Activated B cell treated with CpG ODN at 0.5 μM for 24 hours (primary cell): ENCODE results near the gene AGXT. TPM values are rescaled to one million over a fixed set of nuclear protein-coding genes. Genes with fewer than 3 reads are reported as not detected.

ENCODE experiments used
- ATAC-seq: fragments of 200-7000 bp; cut with Tn5 transposase; one replicate; pipeline ENCODE4 v1.10.0; 2021; ENCODE audit warnings: low read depth, mild to moderate bottlenecking, moderate library complexity
- CTCF ChIA-PET: fragments of 350-600 bp; sonication (Branson Sonifier 250); formaldehyde crosslinking; loops from one replicate; lab custom pipeline; 2021; ENCODE audit warnings: antibody characterized with exemption; lab: Charles Lee
- POLR2A ChIA-PET: fragments of 350-600 bp; sonication (Branson Sonifier 250); formaldehyde crosslinking; loops from one replicate; lab custom pipeline; 2021; ENCODE audit warnings: antibody characterized with exemption; lab: Charles Lee
- DNase-seq: peaks from one replicate; pipeline ENCODE4 v3.0.0; 2022
- H3K27ac Mint-ChIP-seq: one replicate; pipeline ENCODE4 v1.8.0; 2020; ENCODE audit warnings: mixed read lengths
- H3K27me3 Mint-ChIP-seq: one replicate; pipeline ENCODE4 v1.8.0; 2021; ENCODE audit warnings: mixed read lengths
- H3K36me3 Mint-ChIP-seq: one replicate; pipeline ENCODE4 v1.8.0; 2021; ENCODE audit warnings: low read depth, mixed read lengths
- H3K4me1 Mint-ChIP-seq: one replicate; pipeline ENCODE4 v1.8.0; 2021; ENCODE audit warnings: mixed read lengths
- H3K4me3 Mint-ChIP-seq: one replicate; pipeline ENCODE4 v1.8.0; 2020; ENCODE audit warnings: mild to moderate bottlenecking, mixed read lengths
- H3K9me3 Mint-ChIP-seq: one replicate; pipeline ENCODE4 v1.8.0; 2020; ENCODE audit warnings: mixed read lengths
- CTCF ChIP-seq: fragments of 200-600 bp; IDR thresholded peaks from one replicate; pipeline ENCODE4 v1.8.0; 2022; ENCODE audit warnings: antibody characterized with exemption, mild to moderate bottlenecking
- intact Hi-C: fragments of 100-400 bp; cut with micrococcal nuclease; formaldehyde crosslinking; loops from one replicate; pipeline ENCODE4 v1.15.1; 2024
- total RNA-seq: library from RNA; stranded (reverse); gene quantifications from 2 replicates; pipeline ENCODE4 v1.2.3, GENCODE V29; 2022

The AGXT gene
- total RNA-seq, 1 donor from 2014 or later, result not detected

DNA sequence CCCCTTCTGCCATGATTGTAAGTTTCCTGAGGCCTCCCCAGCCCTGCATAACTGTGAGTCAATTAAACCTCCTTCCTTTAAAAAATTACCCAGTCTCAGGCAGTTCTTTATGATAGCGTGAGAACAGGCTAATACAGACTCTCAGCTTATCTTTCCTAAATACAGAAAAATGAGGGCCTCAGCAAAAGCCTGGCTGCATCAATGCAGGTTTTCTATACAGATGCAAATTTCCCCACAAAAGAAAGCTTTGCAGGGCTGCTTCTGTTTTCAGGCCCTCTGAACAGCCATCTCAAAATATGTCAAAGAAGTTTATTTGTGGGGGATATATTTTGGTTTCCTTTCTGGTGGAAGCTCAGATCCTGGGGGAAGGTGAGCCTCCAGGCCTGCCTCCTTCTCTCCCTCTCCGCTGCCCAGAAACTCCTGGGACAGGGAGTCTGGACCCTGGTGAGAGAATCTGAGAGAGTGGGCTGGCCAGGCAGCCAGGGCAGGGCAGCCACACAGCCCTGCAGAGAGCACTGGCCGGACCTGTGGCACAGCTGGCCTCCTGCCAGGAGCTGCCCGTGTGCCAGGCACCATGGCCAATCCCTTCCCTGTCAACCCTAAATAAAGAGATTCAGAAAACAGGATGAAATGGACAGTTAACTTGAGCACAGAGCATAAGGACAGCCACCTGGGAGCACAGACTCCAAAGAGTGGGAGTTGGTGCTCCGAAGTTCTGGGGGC is 21.6 kb upstream of the AGXT start:
- H3K27me3 Mint-ChIP-seq, result peaks cover 2% of the 10 kb centered on the region
- no peak for DNase-seq
- H3K36me3 Mint-ChIP-seq, result no peaks in the 10 kb centered on the region
- no peak overlapping the region for H3K27ac Mint-ChIP-seq
- CTCF ChIA-PET, result interaction anchor here (0.6 kb wide), 1 partner anchor 642 kb away, joined by 3 read pairs; no protein-coding TSS in a partner anchor
- peaks cover 9% of the 10 kb centered on the region for H3K9me3 Mint-ChIP-seq
- intact Hi-C loops, result no loop called here
- ATAC-seq, result no peak
- no peak overlapping the region for H3K4me3 Mint-ChIP-seq
- POLR2A ChIA-PET, result no interaction called here
- no peaks in the 10 kb centered on the region for H3K4me1 Mint-ChIP-seq
- TF ChIP-seq CTCF, result no peak

DNA sequence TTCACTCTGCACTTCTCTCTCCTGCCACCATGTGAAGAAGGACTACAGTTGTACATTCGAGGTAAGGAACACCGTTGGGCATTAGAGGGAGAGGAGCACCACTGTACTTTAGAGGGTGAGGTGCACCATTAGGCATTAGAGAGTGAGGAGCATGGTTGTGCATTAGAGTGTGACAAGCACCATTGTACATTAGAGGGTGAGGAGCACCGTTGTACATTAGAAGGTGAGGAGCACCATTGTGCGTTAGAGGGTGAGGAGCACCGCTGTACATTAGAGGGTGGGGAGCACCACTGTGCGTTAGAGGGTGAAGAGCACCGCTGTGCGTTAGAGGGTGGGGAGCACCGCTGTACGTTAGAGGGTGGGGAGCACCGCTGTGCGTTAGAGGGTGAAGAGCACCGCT is 20.8 kb upstream of the AGXT start:
- Mint-ChIP-seq H3K27ac (no peak overlapping the region), H3K4me1 (no peaks in the 10 kb centered on the region), H3K27me3 (no peaks in the 10 kb centered on the region), H3K4me3 (no peak overlapping the region), H3K36me3 (no peaks in the 10 kb centered on the region), H3K9me3 (peaks cover 9% of the 10 kb centered on the region)
- POLR2A ChIA-PET, result no interaction called here
- no peak for TF ChIP-seq CTCF
- no peak for DNase-seq
- no peak for ATAC-seq
- intact Hi-C loops, result no loop called here
- CTCF ChIA-PET, result no interaction called here

GRCh38 chr2:240848900-240849680 is 19.5 kb upstream of the AGXT start:
- ATAC-seq, result no peak
- H3K27ac Mint-ChIP-seq, result no peak overlapping the region
- CTCF ChIA-PET, result no interaction called here

GRCh38 chr2:240850026-240850425 is 18.6 kb upstream of the AGXT start:
- Mint-ChIP-seq H3K4me3 (no peak overlapping the region), H3K9me3 (peaks cover 14% of the 10 kb centered on the region), H3K36me3 (no peaks in the 10 kb centered on the region), H3K27me3 (no peaks in the 10 kb centered on the region), H3K4me1 (no peaks in the 10 kb centered on the region), H3K27ac (no peak overlapping the region)
- intact Hi-C loops, result loop anchor here (5.0 kb wide), 1 partner anchor 882 kb away; the partner anchor contains the start of gene D2HGDH
- DNase-seq, result no peak
- TF ChIP-seq CTCF, result no peak
- POLR2A ChIA-PET, result no interaction called here
- CTCF ChIA-PET, result interaction anchor here (0.7 kb wide), 1 partner anchor 300 kb away, joined by 4 read pairs; the partner anchor contains the start of gene PPP1R7
- no peak for ATAC-seq

More at GRCh38 chr2:240848900-240849680, 19.5 kb upstream of the AGXT start:
- Mint-ChIP-seq H3K27me3 (no peaks in the 10 kb centered on the region), H3K36me3 (no peaks in the 10 kb centered on the region), H3K4me3 (no peak overlapping the region), H3K4me1 (no peaks in the 10 kb centered on the region), H3K9me3 (peaks cover 10% of the 10 kb centered on the region)
- no peak for TF ChIP-seq CTCF
- DNase-seq, result no peak
- POLR2A ChIA-PET, result no interaction called here
- intact Hi-C loops, result no loop called here

GRCh38 chr2:240850756-240851077 is 17.9 kb upstream of the AGXT start:
- Mint-ChIP-seq H3K9me3 (peaks cover 13% of the 10 kb centered on the region), H3K27ac (no peak overlapping the region), H3K4me3 (no peak overlapping the region), H3K4me1 (no peaks in the 10 kb centered on the region), H3K27me3 (no peaks in the 10 kb centered on the region), H3K36me3 (no peaks in the 10 kb centered on the region)
- DNase-seq (no peak), ATAC-seq (no peak)
- ChIA-PET CTCF (interaction anchor here (1.5 kb wide), 1 partner anchor 808 kb away, joined by 5 read pairs; no protein-coding TSS in a partner anchor), POLR2A (no interaction called here)
- intact Hi-C loops, result loop anchor here (1.0 to 5.0 kb wide), 2 partner anchors 300 to 882 kb away; partner anchors contain the start of genes D2HGDH and PPP1R7
- no peak for TF ChIP-seq CTCF
